Measurements from ENCODE around the gene WHRN. TPM values are rescaled to one million over a fixed set of nuclear protein-coding genes. Genes with fewer than 3 reads are reported as not detected.

The WHRN gene
- total RNA-seq, 2 donors from 2014 or later = 2.6 to 8.2 TPM

GRCh38 chr9:114499528-114499927 lies 5.7 kb downstream of the WHRN start:
- Histone ChIP-seq H3K4me1 (peaks cover 0 to 21% of the 10 kb centered on the region in 2 donors), H3K27ac (no peak overlapping the region), H3K9me3 (no peaks in the 10 kb centered on the region), H3K4me3 (no peak overlapping the region), H3K27me3 (no peaks in the 10 kb centered on the region), H3K36me3 (no peaks in the 10 kb centered on the region)
- no peak for DNase-seq (ENCODE audit: low spot score)
- TF ChIP-seq CTCF (IDR thresholded peaks at IDR 0.05) = no peak

GRCh38 chr9:114497727-114498382 lies 7.4 kb downstream of the WHRN start:
- no peak overlapping the region for H3K4me3 ChIP-seq
- H3K27ac ChIP-seq = no peak overlapping the region
- H3K27me3 ChIP-seq = no peaks in the 10 kb centered on the region
- no peak for DNase-seq (ENCODE audit: low spot score)
- no peak for TF ChIP-seq CTCF (IDR thresholded peaks at IDR 0.05)
- no peaks in the 10 kb centered on the region for H3K36me3 ChIP-seq
- H3K4me1 ChIP-seq = peaks cover 0 to 5% of the 10 kb centered on the region in 2 donors
- H3K9me3 ChIP-seq = no peaks in the 10 kb centered on the region

- H3K27me3 ChIP-seq = no peaks in the 10 kb centered on the region
- DNase-seq (ENCODE audit: low spot score) = no peak
- no peak overlapping the region for H3K27ac ChIP-seq
- no peaks in the 10 kb centered on the region for H3K4me1 ChIP-seq
- H3K4me3 ChIP-seq = no peak overlapping the region
- no peak for TF ChIP-seq CTCF (IDR thresholded peaks at IDR 0.05)
- H3K9me3 ChIP-seq = no peaks in the 10 kb centered on the region
- no peaks in the 10 kb centered on the region for H3K36me3 ChIP-seq
Observed at GRCh38 chr9:114497236-114497635, 8.0 kb downstream of the WHRN start.

- DNase-seq (ENCODE audit: low spot score) = no peak
- no peak overlapping the region for H3K27ac ChIP-seq
- H3K9me3 ChIP-seq = no peaks in the 10 kb centered on the region
- no peak overlapping the region for H3K4me3 ChIP-seq
- H3K4me1 ChIP-seq = no peaks in the 10 kb centered on the region
- no peak for TF ChIP-seq CTCF (IDR thresholded peaks at IDR 0.05)
- no peaks in the 10 kb centered on the region for H3K36me3 ChIP-seq
- no peaks in the 10 kb centered on the region for H3K27me3 ChIP-seq
Observed at GRCh38 chr9:114496011-114496410, 9.3 kb downstream of the WHRN start.

- Histone ChIP-seq H3K9me3 (no peaks in the 10 kb centered on the region), H3K4me1 (no peaks in the 10 kb centered on the region), H3K27me3 (no peaks in the 10 kb centered on the region), H3K27ac (no peak overlapping the region), H3K4me3 (no peak overlapping the region), H3K36me3 (no peaks in the 10 kb centered on the region)
- no peak for TF ChIP-seq CTCF (IDR thresholded peaks at IDR 0.05)
- DNase-seq (ENCODE audit: low spot score) = no peak
Observed at GRCh38 chr9:114494776-114495569, 10.3 kb downstream of the WHRN start.

All from right atrium auricular region (tissue), 2 donors.